AG10803 (cell line): ENCODE results near the gene DSCAML1.

Experiments
- DNase-seq: peaks from one replicate; pipeline ENCODE4 v3.0.0; 2010; ENCODE audit warnings: low read depth
- H3K4me3 ChIP-seq: 2 replicates; pipeline ENCODE4 v1.5.1; 2011; ENCODE audit warnings: mild to moderate bottlenecking, low read length, control low read depth
- TF ChIP-seq, protein P1 (sequence below): conservative IDR thresholded peaks from 2 replicates; pipeline ENCODE4 v1.5.1; 2011; ENCODE audit warnings: mild to moderate bottlenecking, low read length, control low read depth, inconsistent platforms

DSCAML1 gene

DNA sequence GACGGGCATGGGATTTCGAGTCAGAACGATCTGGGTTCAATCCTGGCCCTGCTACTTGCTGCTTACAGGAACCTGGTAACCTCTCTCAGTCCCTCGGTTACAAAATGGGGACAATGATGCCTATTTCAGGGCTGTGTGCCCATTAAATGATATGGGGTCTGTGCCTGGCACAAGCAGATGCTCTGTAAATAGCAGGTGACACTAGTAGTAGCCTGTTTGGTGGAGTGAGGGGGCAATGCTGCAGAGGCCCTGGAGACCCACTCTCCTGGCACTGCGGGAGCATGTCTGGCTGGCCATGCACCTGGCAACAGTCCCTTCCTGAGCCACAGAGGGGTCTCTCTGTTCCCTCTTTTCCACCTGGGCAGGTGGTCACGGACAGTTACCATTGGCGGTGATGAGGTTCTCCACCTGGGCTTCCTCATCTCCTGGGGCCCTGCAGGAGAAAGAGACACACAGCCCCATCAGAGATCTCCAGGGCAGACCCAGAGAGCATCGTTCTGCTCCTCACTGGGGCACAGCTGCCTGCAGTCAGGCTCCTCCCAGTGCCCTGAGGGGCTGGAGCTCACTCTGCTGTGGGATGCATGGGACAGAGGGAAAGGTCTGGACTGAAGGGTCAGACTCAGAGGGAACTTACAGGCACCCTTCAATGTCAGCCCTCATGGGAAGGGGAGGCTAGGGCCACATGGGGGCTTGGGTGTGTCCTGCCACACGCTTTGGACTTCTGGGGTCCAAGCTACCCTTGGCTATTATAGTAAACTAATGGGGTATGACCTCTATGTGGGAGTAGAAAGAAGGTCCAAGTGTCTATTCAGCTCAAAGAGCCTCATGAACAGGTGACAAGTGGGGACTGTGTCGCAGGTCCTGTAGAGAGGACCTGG, 43.2 kb upstream of the DSCAML1 start:
- TF ChIP-seq, protein P1, sequence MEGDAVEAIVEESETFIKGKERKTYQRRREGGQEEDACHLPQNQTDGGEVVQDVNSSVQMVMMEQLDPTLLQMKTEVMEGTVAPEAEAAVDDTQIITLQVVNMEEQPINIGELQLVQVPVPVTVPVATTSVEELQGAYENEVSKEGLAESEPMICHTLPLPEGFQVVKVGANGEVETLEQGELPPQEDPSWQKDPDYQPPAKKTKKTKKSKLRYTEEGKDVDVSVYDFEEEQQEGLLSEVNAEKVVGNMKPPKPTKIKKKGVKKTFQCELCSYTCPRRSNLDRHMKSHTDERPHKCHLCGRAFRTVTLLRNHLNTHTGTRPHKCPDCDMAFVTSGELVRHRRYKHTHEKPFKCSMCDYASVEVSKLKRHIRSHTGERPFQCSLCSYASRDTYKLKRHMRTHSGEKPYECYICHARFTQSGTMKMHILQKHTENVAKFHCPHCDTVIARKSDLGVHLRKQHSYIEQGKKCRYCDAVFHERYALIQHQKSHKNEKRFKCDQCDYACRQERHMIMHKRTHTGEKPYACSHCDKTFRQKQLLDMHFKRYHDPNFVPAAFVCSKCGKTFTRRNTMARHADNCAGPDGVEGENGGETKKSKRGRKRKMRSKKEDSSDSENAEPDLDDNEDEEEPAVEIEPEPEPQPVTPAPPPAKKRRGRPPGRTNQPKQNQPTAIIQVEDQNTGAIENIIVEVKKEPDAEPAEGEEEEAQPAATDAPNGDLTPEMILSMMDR: no peak

DNA sequence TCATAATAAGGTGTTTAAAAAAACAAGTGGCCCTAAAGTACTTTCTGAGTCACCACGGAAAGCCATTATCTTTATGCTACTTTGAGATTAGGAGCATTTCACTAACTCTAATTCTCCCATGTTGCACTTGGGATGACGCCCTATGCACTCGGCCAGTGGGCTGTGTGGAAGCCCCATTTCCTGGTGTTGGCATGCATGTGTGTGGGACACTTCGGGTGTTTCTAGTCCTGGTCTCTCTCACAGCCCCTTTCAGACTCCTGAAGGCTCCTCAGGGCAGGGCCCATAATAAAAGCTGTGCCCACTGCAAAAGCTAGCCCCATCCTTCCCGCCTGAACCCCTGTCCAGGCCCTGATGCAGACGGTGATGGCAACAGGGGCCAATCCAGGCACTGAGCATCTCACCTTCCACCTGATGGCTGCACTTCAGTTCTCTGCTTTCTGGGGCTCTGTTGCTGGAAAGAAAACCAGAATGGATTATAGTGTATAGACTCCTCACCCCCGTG, 42.4 kb upstream of the DSCAML1 start:
- TF ChIP-seq, protein P1: no peak
- no peak overlapping the region for H3K4me3 ChIP-seq
- DNase-seq: no peak

More for the DNA sequence above, 43.2 kb upstream of the DSCAML1 start:
- no peak overlapping the region for H3K4me3 ChIP-seq
- DNase-seq: no peak

DNA sequence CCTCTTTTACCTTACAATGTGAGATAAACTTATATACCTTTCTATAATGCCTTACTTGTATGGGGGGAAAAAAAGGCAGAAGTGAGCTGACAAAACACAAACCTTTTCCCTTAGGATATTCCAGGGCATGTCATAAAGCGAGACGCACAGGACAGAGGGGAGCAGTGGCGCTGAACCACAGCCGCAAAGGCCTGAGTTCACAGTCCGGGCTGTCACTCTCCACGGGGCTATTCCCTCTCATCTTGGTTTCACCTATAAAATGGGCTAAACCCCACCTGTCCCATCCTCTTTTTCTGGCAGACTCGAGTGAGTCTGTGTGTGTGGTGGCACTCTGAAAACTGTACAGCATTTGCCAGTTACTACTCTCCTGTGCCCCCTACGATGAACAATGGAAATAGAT, 41.9 kb upstream of the DSCAML1 start:
- TF ChIP-seq, protein P1: no peak
- no peak for DNase-seq

DNA sequence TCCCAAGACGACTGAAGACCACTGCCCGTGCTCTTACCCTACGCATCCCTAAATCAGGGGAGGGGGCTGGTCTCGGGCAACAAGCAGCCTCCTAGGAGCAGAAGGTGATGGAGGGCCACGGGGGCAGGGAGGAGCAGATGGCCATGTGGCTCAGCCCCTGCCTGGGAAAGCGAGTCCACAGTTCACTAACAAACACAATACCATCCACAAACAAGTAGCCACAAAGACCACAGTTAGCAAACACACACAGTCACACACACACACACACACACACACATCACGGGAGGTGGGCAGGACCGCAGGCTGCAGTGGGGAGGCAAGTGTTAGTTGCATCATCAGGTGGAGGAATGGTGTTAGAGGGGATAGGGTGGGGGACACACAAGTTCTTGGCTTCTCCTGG, 40.8 kb upstream of the DSCAML1 start:
- TF ChIP-seq, protein P1: no peak
- DNase-seq: no peak
- H3K4me3 ChIP-seq: no peak overlapping the region

More for the DNA sequence above, 41.9 kb upstream of the DSCAML1 start:
- no peak overlapping the region for H3K4me3 ChIP-seq

DNA sequence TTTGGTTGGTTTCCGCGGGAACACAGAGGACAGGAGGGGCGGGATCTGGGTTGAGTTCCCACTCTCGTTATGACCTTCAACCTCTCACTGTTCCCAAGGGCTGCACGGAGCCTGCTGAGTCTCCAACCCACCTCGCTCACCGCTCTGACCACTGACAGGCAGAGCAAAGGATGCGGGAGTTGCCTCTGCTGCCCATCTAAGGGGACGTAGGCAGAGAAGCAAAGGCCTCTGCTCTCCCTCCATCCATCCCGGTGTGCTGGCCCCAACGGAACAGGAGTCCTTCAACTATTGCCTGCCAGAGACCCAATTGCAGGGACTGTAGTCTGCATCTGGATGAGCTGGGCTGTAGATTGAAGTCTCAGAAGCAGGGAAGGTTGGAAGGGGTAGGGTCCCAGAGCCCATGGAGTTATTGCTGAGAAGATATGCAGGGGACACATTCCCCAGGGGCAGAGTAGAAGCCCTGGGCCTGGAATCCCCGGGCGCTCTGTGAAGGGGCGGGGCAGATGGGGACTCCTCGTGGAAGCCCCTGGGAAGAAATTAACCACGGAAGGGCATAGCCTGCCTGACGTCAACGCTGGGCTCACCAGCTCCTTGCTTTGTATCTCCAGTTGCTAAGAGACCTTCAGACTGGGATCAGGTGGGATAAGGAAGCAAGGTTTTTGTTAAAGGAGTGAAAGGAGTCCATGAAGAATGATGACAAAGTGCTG, 40.2 kb upstream of the DSCAML1 start:
- no peak overlapping the region for H3K4me3 ChIP-seq
- TF ChIP-seq, protein P1: no peak
- no peak for DNase-seq

DNA sequence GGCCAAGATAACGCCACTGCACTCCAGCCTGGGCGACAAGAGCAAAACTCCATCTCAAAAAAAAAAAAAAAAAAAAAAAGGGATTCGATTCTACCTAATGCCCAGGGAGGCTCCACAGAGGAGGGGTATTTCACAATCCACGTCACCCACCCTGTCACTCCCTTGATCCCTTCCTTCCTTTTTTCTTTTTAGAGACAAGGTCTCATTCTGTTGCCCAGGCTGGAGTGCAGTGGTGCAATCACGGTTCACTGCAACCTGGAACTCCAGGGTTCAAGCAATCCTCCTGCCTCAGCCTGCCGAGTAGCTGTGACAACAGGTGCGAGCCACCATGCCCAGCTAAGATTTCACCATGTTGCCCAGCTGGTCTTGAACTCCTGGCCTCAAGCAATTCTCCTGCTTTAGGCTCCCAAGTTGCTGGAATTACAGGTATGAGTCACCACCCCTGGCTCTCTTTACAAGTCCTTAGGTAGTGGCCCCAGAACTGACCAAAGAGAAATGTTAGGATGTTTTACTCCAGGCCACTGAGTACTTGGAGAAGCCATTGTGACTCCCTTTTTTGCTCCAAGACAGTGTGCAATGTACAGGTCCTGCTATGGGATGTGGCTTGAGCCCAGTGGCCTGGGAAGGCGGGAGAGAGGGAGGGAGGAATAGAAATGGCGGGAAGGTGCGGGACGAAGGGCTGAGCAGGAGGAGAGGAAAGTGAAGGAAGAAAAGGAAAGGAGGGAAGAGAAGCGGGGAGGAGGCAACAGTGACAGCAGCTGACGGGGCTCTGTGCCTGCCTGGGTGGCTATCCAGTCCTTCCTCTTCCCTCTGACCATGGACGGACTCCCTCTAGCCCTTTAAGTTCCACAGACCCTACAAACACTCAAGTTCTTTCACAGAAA, 39.3 kb upstream of the DSCAML1 start:
- TF ChIP-seq, protein P1: no peak
- no peak overlapping the region for H3K4me3 ChIP-seq
- no peak for DNase-seq
